Tibial artery (tissue), 4 donors: ENCODE data around the gene KCNQ1.

Experiments used
- DNase-seq, 2 donors: peaks; one replicate each; pipeline ENCODE4 v3.0.0-alpha.2; 2019
- H3K27ac ChIP-seq, 2 donors: fragments of 200-600 bp; sonication (generic) in 1 of 2; 1 replicate in 1 of 2; 2 replicates in 1 of 2; pipeline ENCODE4 v1.5.1; 2018 to 2019; ENCODE audit warnings: mild to moderate bottlenecking in 1 of 2
- H3K27me3 ChIP-seq, 2 donors: fragments of 200-600 bp; sonication (generic) in 1 of 2; one replicate each; pipeline versions ENCODE4 v1.5.1 to v1.6.0; 2016 to 2019
- H3K36me3 ChIP-seq, 3 donors: fragments of 200-600 bp; sonication (generic) in 2 of 3; one replicate each; pipeline ENCODE4 v1.5.1; 2016 to 2019; ENCODE audit warnings: mild to moderate bottlenecking in 2 of 3
- H3K4me1 ChIP-seq, 4 donors: fragments of 200-600 bp; sonication (generic) in 2 of 4; 1 replicate in 3 of 4; 2 replicates in 1 of 4; pipeline ENCODE4 v1.5.1; 2016 to 2019
- H3K4me3 ChIP-seq, 2 donors: fragments of 200-600 bp; sonication (generic) in 1 of 2; 1 replicate in 1 of 2; 2 replicates in 1 of 2; pipeline ENCODE4 v1.5.1; 2018 to 2019; ENCODE audit warnings: mild to moderate bottlenecking in 2 of 2
- H3K9me3 ChIP-seq, 3 donors: fragments of 200-600 bp; sonication (generic) in 1 of 3; one replicate each; pipeline ENCODE4 v1.5.1; 2016 to 2019
- CTCF ChIP-seq, 2 experiments: fragments of 200-600 bp in 1 of 2; fragments of 450-650 bp in 1 of 2; IDR thresholded peaks; one replicate each; pipeline ENCODE4 v1.5.1; 2017 to 2019; ENCODE audit warnings: antibody characterized with exemption in 2 of 2, mild to moderate bottlenecking in 1 of 2, moderate library complexity in 1 of 2
- intact Hi-C: fragments of 100-400 bp; cut with DNase I; formaldehyde crosslinking; loops from one replicate; pipeline ENCODE4 v1.15.0; 2023; ENCODE audit warnings: low total_unique reads

KCNQ1 gene

GRCh38 chr11:2798951-2799761, 354.3 kb downstream of the KCNQ1 start:
- Histone ChIP-seq H3K27me3 (peaks cover 0 to 23% of the 10 kb centered on the region in 2 donors), H3K4me3 (no peak overlapping the region), H3K36me3 (no peaks in the 10 kb centered on the region), H3K9me3 (no peaks in the 10 kb centered on the region), H3K4me1 (no peaks in the 10 kb centered on the region), H3K27ac (no peak overlapping the region)
- DNase-seq, result peak in 1 of 2 donors; percentile 5
- intact Hi-C loops, result no loop called here
- no peak for TF ChIP-seq CTCF (IDR thresholded peaks at IDR 0.05)

GRCh38 chr11:2799881-2800654, 355.3 kb downstream of the KCNQ1 start:
- Histone ChIP-seq H3K9me3 (no peaks in the 10 kb centered on the region), H3K27me3 (peaks cover 0 to 23% of the 10 kb centered on the region in 2 donors), H3K4me3 (no peak overlapping the region), H3K4me1 (no peaks in the 10 kb centered on the region), H3K27ac (no peak overlapping the region), H3K36me3 (no peaks in the 10 kb centered on the region)
- no peak for TF ChIP-seq CTCF (IDR thresholded peaks at IDR 0.05)
- intact Hi-C loops, result no loop called here
- DNase-seq, result peak; percentile 15 to 60

GRCh38 chr11:2800655-2801531, 356.1 kb downstream of the KCNQ1 start:
- TF ChIP-seq CTCF (IDR thresholded peaks at IDR 0.05), result no peak
- no peak overlapping the region for H3K4me3 ChIP-seq
- H3K9me3 ChIP-seq, result no peaks in the 10 kb centered on the region
- peak; percentile 16 to 55 for DNase-seq
- no peak overlapping the region for H3K27ac ChIP-seq
- intact Hi-C loops, result no loop called here
- H3K27me3 ChIP-seq, result peaks cover 0 to 23% of the 10 kb centered on the region in 2 donors
- no peaks in the 10 kb centered on the region for H3K4me1 ChIP-seq
- H3K36me3 ChIP-seq, result no peaks in the 10 kb centered on the region

- intact Hi-C loops, result no loop called here
- Histone ChIP-seq H3K27ac (no peak overlapping the region), H3K4me3 (no peak overlapping the region), H3K4me1 (peaks cover 0 to 8% (median 0%) of the 10 kb centered on the region in 4 donors), H3K36me3 (no peaks in the 10 kb centered on the region), H3K27me3 (peaks cover 0 to 23% of the 10 kb centered on the region in 2 donors), H3K9me3 (no peaks in the 10 kb centered on the region)
- no peak for TF ChIP-seq CTCF (IDR thresholded peaks at IDR 0.05)
- DNase-seq, result peak; percentile 10 to 59
Measured at GRCh38 chr11:2801711-2802388, 357.0 kb downstream of the KCNQ1 start.
